Measurements from ENCODE around the gene NID1. TPM values are rescaled to one million over a fixed set of nuclear protein-coding genes. Genes with fewer than 3 reads are reported as not detected.

The NID1 gene
- total and polyA plus RNA-seq, 12 donors: 26.0 to 216 (median 82.5) TPM

GRCh38 chr1:236095705-236096520 lies 31.0 kb upstream of the NID1 start:
- no peak overlapping the region for H3K4me3 ChIP-seq
- intact Hi-C loops (cut with DNase I): no loop called here
- H3K36me3 ChIP-seq (replicated peaks in 1 of 2): no peaks in the 10 kb centered on the region
- DNase-seq: no peak
- H3K9me3 ChIP-seq (replicated peaks in 1 of 3): no peaks in the 10 kb centered on the region
- 78 to 87% (median 81%) methylated on average over 3 of the region's 3 CpGs for WGBS, 4 donors
- TF ChIP-seq POLR2A (IDR thresholded peaks at IDR 0.05) (no peak), CTCF (IDR thresholded peaks at IDR 0.05) (no peak)
- H3K27ac ChIP-seq: no peak overlapping the region
- no peaks in the 10 kb centered on the region for H3K27me3 ChIP-seq
- no peaks in the 10 kb centered on the region for H3K4me1 ChIP-seq (replicated peaks in 1 of 2)

GRCh38 chr1:236092899-236093298 lies 28.0 kb upstream of the NID1 start:
- intact Hi-C loops (cut with DNase I): no loop called here
- Histone ChIP-seq H3K36me3 (replicated peaks in 1 of 2) (no peaks in the 10 kb centered on the region), H3K9me3 (replicated peaks in 1 of 3) (no peaks in the 10 kb centered on the region), H3K27ac (no peak overlapping the region), H3K4me3 (no peak overlapping the region), H3K27me3 (no peaks in the 10 kb centered on the region), H3K4me1 (replicated peaks in 1 of 2) (no peaks in the 10 kb centered on the region)
- DNase-seq: no peak
- 39 to 49% (median 47%) methylated on average over 5 of the region's 5 CpGs for WGBS, 4 donors
- no peak for TF ChIP-seq POLR2A (IDR thresholded peaks at IDR 0.05)
- no peak for TF ChIP-seq CTCF (IDR thresholded peaks at IDR 0.05)

GRCh38 chr1:236091933-236092318 lies 27.0 kb upstream of the NID1 start:
- H3K4me1 ChIP-seq (replicated peaks in 1 of 2): no peaks in the 10 kb centered on the region
- intact Hi-C loops (cut with DNase I): no loop called here
- H3K36me3 ChIP-seq (replicated peaks in 1 of 2): no peaks in the 10 kb centered on the region
- no peaks in the 10 kb centered on the region for H3K27me3 ChIP-seq
- no peak for DNase-seq
- TF ChIP-seq CTCF (IDR thresholded peaks at IDR 0.05): no peak
- no peak for TF ChIP-seq POLR2A (IDR thresholded peaks at IDR 0.05)
- H3K9me3 ChIP-seq (replicated peaks in 1 of 3): no peaks in the 10 kb centered on the region
- H3K4me3 ChIP-seq: no peak overlapping the region
- no peak overlapping the region for H3K27ac ChIP-seq
- WGBS, 4 donors: 72 to 81% (median 80%) methylated on average over 5 of the region's 5 CpGs

GRCh38 chr1:236090741-236091147 lies 25.9 kb upstream of the NID1 start:
- intact Hi-C loops (cut with DNase I): no loop called here
- TF ChIP-seq CTCF (IDR thresholded peaks at IDR 0.05): no peak
- no peak for TF ChIP-seq POLR2A (IDR thresholded peaks at IDR 0.05)
- Histone ChIP-seq H3K36me3 (replicated peaks in 1 of 2) (no peaks in the 10 kb centered on the region), H3K27me3 (no peaks in the 10 kb centered on the region), H3K4me3 (no peak overlapping the region), H3K27ac (no peak overlapping the region), H3K9me3 (replicated peaks in 1 of 3) (no peaks in the 10 kb centered on the region), H3K4me1 (replicated peaks in 1 of 2) (no peaks in the 10 kb centered on the region)
- no peak for DNase-seq
- WGBS, 4 donors: 56 to 72% (median 62%) methylated on average over 5 of the region's 5 CpGs
